ENCODE data around the gene RNLS. TPM values are rescaled to one million over a fixed set of nuclear protein-coding genes. Genes with fewer than 3 reads are reported as not detected.
A peak's percentile ranks its signal among the peaks of the same experiment; 100 is the strongest.

RNLS gene
- total and polyA plus RNA-seq, 2 of the 8 experiments (the other 6 are each of a cell fraction or from before 2014, with no cell fraction given): 7.5 to 12.7 TPM

- H2AFZ ChIP-seq (ENCODE audit: low read length): no peak overlapping the region
- POLR2A ChIA-PET (ENCODE audit: partially characterized antibody): no interaction called here
- peaks cover 0 to 7% (median 5%) of the 10 kb centered on the region in 4 experiments; a peak in 4 of 7 replicates for H3K4me1 ChIP-seq (replicated peaks in 1 of 4; ENCODE audit: control insufficient read depth in 3 of 4, insufficient read depth in 4 of 4, low read length in 3 of 4)
- no peak overlapping the region for H4K91ac ChIP-seq (replicated peaks; ENCODE audit: insufficient read length, low read length)
- H3K9ac ChIP-seq (replicated peaks in 1 of 4; ENCODE audit: extremely low read depth in 1 of 4, low read depth in 3 of 4, low read length in 3 of 4): no peak overlapping the region
- CTCF ChIA-PET (ENCODE audit: partially characterized antibody): interaction anchor here (0.8 to 1.4 kb wide), 5 partner anchors 35 to 461 kb away, joined by 3 to 4 read pairs (median 4); no protein-coding TSS in a partner anchor
- H3K14ac ChIP-seq (ENCODE audit: insufficient read length): no peak overlapping the region
- no peak overlapping the region for H3K4me2 ChIP-seq (ENCODE audit: insufficient read depth in 1 of 2, low read depth in 2 of 2, low read length in 2 of 2)
- H2BK20ac ChIP-seq (ENCODE audit: low read length): no peak overlapping the region
- H2BK12ac ChIP-seq (ENCODE audit: low read depth, low read length): no peak overlapping the region
- H3K23ac ChIP-seq (ENCODE audit: insufficient read length): no peak overlapping the region
- H2BK5ac ChIP-seq (ENCODE audit: low read depth, low read length): no peak overlapping the region
- no peaks in the 10 kb centered on the region for H3K27me3 ChIP-seq (replicated peaks in 1 of 4; ENCODE audit: control insufficient read depth in 3 of 4, extremely low read depth in 1 of 4, insufficient read depth in 3 of 4, low read length in 3 of 4)
- no peak overlapping the region for H3K4me3 ChIP-seq (ENCODE audit: extremely low read depth in 1 of 4, insufficient read depth in 2 of 4, low read depth in 3 of 4, low read length in 4 of 4)
- H4K5ac ChIP-seq (ENCODE audit: insufficient read length, low read depth, low read length): no peak overlapping the region
- H3K4ac ChIP-seq (replicated peaks; ENCODE audit: insufficient read length, low read depth, low read length): no peak overlapping the region
- no peak for FAIRE-seq
- H3K56ac ChIP-seq (replicated peaks; ENCODE audit: insufficient read length, low read depth, low read length): no peak overlapping the region
- H3K18ac ChIP-seq (ENCODE audit: extremely low read depth, low read length): no peak overlapping the region
- no peak overlapping the region for H3K27ac ChIP-seq (ENCODE audit: low read depth, low read length)
- H3K9me3 ChIP-seq (ENCODE audit: insufficient read depth in 2 of 2, low read depth in 1 of 2, low read length in 1 of 2): peaks cover 6 to 8% of the 10 kb centered on the region in 2 experiments; a peak in 3 of 4 replicates
- H3K23me2 ChIP-seq (ENCODE audit: low read depth, low read length): no peaks in the 10 kb centered on the region
- WGBS, 2 experiments (ENCODE audit: extremely low coverage in 1 of 2, insufficient coverage in 1 of 2, insufficient read length in 1 of 2, insufficient replicate concordance in 2 of 2, low coverage in 1 of 2, low lambda C conversion rate in 2 of 2, missing lambda C conversion rate in 1 of 2): 92% methylated on average over 1 of the region's 1 CpG; no CpG with 5 or more reads in 1 of the 2 experiments
- no peaks in the 10 kb centered on the region for H3K79me2 ChIP-seq (ENCODE audit: control insufficient read depth in 1 of 2, insufficient read depth in 2 of 2, low read length in 2 of 2)
- H4K20me1 ChIP-seq (replicated peaks in 1 of 2; ENCODE audit: control insufficient read depth in 1 of 2, insufficient read depth in 2 of 2, low read length in 2 of 2): no peaks in the 10 kb centered on the region
- H3K36me3 ChIP-seq (ENCODE audit: control insufficient read depth in 2 of 4, insufficient read depth in 4 of 4, low read length in 3 of 4): no peaks in the 10 kb centered on the region
- H4K8ac ChIP-seq (ENCODE audit: extremely low read depth, insufficient read depth, low read length): no peak overlapping the region
- H2AK5ac ChIP-seq (ENCODE audit: low read depth, low read length): no peak overlapping the region
- H3K79me1 ChIP-seq (ENCODE audit: low read depth, low read length): no peaks in the 10 kb centered on the region
- peak in 1 of 2 experiments; percentile 1 for DNase-seq (ENCODE audit: low read depth in 1 of 2, low spot score in 2 of 2)
- H2BK120ac ChIP-seq (replicated peaks; ENCODE audit: low read depth, low read length): no peak overlapping the region
- H2BK15ac ChIP-seq (ENCODE audit: low read length): no peak overlapping the region
- TF ChIP-seq ZNF274 (IDR thresholded peaks at IDR 0.05; ENCODE audit: borderline replicate concordance, extremely low read depth, low read length) (no peak), SP4 (IDR thresholded peaks at IDR 0.05; ENCODE audit: low read length) (no peak), BRCA1 (IDR thresholded peaks at IDR 0.05; ENCODE audit: low read depth, low read length) (no peak), SP1 (IDR thresholded peaks at IDR 0.05; ENCODE audit: low read depth, low read length) (no peak), SP2 (IDR thresholded peaks at IDR 0.05; ENCODE audit: low read length) (no peak), PHF8 (conservative IDR thresholded peaks at IDR 0.05; ENCODE audit: low read depth, low read length) (no peak), CBX5 (IDR thresholded peaks at IDR 0.05; ENCODE audit: low read depth, low read length) (no peak), GTF2F1 (IDR thresholded peaks at IDR 0.05; ENCODE audit: borderline replicate concordance, low read depth, low read length) (no peak), EGR1 (IDR thresholded peaks at IDR 0.05; ENCODE audit: borderline replicate concordance, low read depth, low read length) (no peak), CTCF (IDR thresholded peaks at IDR 0.05; ENCODE audit: control extremely low read depth in 1 of 3, insufficient read depth in 1 of 3, low read depth in 1 of 3, low read length in 3 of 3) (no peak), BACH1 (IDR thresholded peaks at IDR 0.05; ENCODE audit: low read length) (no peak)
Observed at GRCh38 chr10:88471899-88472298, 111.2 kb downstream of the RNLS start.
